ENCODE measurements around the gene DYNC2I2. TPM values are rescaled to one million over a fixed set of nuclear protein-coding genes. Genes with fewer than 3 reads are reported as not detected.
A peak's percentile ranks its signal among the peaks of the same experiment; 100 is the strongest.

Gene DYNC2I2
- total RNA-seq, 1 experiment from 2014 or later: 58.6 TPM

DNA sequence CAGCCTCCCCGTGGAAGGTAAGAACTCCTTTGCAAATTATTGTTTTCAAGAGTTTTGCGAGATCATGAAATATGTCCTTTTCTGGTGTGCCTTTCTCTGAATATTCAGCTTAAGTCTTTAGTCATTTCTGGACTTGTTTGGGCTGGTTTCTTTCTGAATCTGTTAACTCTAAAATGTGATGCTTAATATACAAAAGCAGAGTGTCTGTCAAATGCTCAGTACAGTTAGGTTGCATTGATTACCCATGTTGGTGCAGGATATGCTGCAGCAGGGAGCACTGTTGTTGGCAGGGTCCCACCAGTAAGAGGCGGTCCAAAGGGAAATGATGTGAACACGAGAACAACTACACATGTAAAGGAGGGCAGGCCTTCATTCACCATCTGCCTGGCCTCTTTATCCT lies 56.5 kb downstream of the DYNC2I2 start:
- TF ChIP-seq, protein P1, sequence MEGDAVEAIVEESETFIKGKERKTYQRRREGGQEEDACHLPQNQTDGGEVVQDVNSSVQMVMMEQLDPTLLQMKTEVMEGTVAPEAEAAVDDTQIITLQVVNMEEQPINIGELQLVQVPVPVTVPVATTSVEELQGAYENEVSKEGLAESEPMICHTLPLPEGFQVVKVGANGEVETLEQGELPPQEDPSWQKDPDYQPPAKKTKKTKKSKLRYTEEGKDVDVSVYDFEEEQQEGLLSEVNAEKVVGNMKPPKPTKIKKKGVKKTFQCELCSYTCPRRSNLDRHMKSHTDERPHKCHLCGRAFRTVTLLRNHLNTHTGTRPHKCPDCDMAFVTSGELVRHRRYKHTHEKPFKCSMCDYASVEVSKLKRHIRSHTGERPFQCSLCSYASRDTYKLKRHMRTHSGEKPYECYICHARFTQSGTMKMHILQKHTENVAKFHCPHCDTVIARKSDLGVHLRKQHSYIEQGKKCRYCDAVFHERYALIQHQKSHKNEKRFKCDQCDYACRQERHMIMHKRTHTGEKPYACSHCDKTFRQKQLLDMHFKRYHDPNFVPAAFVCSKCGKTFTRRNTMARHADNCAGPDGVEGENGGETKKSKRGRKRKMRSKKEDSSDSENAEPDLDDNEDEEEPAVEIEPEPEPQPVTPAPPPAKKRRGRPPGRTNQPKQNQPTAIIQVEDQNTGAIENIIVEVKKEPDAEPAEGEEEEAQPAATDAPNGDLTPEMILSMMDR (conservative IDR thresholded peaks at IDR 0.05): no peak
- Histone ChIP-seq H4K5ac (ENCODE audit: insufficient read length, low read depth, low read length) (no peak overlapping the region), H2BK120ac (ENCODE audit: low read depth, low read length, poor library complexity, severe bottlenecking) (no peak overlapping the region), H4K8ac (replicated peaks; ENCODE audit: insufficient read length, low read depth, low read length) (no peak overlapping the region), H3K23ac (ENCODE audit: insufficient read length, low read depth, low read length) (no peak overlapping the region), H3K4me2 (ENCODE audit: insufficient read depth, insufficient read length, low read length) (no peak overlapping the region), H2BK15ac (ENCODE audit: low read depth, low read length) (no peak overlapping the region), H2AFZ (ENCODE audit: low read length) (no peak overlapping the region), H3K14ac (ENCODE audit: insufficient read depth, low read length) (no peak overlapping the region), H3K79me1 (ENCODE audit: insufficient read depth, low read depth, low read length, poor library complexity, severe bottlenecking) (no peaks in the 10 kb centered on the region), H4K91ac (ENCODE audit: insufficient read length, low read depth, low read length) (no peak overlapping the region), H3K56ac (ENCODE audit: insufficient read length, low read depth, low read length) (no peak overlapping the region), H3K23me2 (ENCODE audit: insufficient read length, low read depth, low read length, poor library complexity, severe bottlenecking) (no peaks in the 10 kb centered on the region), H4K20me1 (ENCODE audit: control insufficient read depth, insufficient read depth, insufficient read length) (no peaks in the 10 kb centered on the region), H3K27me3 (ENCODE audit: insufficient read depth, low read length) (no peaks in the 10 kb centered on the region), H3T11ph (ENCODE audit: low read length) (no peak overlapping the region), H3K27ac (ENCODE audit: insufficient read length, low read depth, low read length) (no peak overlapping the region), H2BK12ac (ENCODE audit: insufficient read length, low read depth, low read length) (no peak overlapping the region), H3K18ac (ENCODE audit: insufficient read length, low read depth, low read length) (no peak overlapping the region), H2AK5ac (ENCODE audit: insufficient read length, low read length) (no peak overlapping the region), H2BK5ac (ENCODE audit: insufficient read length, low read length) (no peak overlapping the region), H3K9ac (ENCODE audit: extremely low read depth, insufficient read length, low read length) (no peak overlapping the region), H3K79me2 (ENCODE audit: insufficient read depth, low read length) (no peaks in the 10 kb centered on the region), H3K9me3 (ENCODE audit: control insufficient read depth, low read depth, low read length) (no peaks in the 10 kb centered on the region), H2BK20ac (ENCODE audit: low read depth, low read length, poor library complexity, severe bottlenecking) (no peak overlapping the region), H3K4me1 (ENCODE audit: insufficient read depth, low read length) (no peaks in the 10 kb centered on the region), H3K4ac (ENCODE audit: low read depth, low read length) (no peak overlapping the region)
- H3K9me3 Mint-ChIP-seq: no peaks in the 10 kb centered on the region
- WGBS (ENCODE audit: extremely low coverage, insufficient read length, low lambda C conversion rate): no CpG with 5 or more reads among the region's 4 CpGs
- H3K4me1 Mint-ChIP-seq: no peaks in the 10 kb centered on the region
- H3K4me3 Mint-ChIP-seq: no peak overlapping the region
- peaks cover 12 to 75% (median 72%) of the 10 kb centered on the region in 3 experiments; a peak in 6 of 7 replicates for H3K36me3 Mint-ChIP-seq (ENCODE audit: insufficient read depth in 1 of 3, low read depth in 3 of 3)
- peak overlapping the region in 1 of 3 experiments; percentile 44; a peak in 1 of 7 replicates for H3K27ac Mint-ChIP-seq
- H3K27me3 Mint-ChIP-seq (ENCODE audit: low read depth): no peaks in the 10 kb centered on the region
- DNase-seq: no peak
